Stomach (tissue), 9 donors: ENCODE results near the gene TMEM217. TPM values are rescaled to one million over a fixed set of nuclear protein-coding genes. Genes with fewer than 3 reads are reported as not detected.

Experiments
- DNase-seq, 2 donors: peaks; one replicate each; pipeline versions ENCODE4 v3.0.0 to v3.0.0-alpha.2; 2013 to 2019
- H3K27ac ChIP-seq, 5 donors: fragments of 200-600 bp in 4 of 5; sonication (generic) in 4 of 5; one replicate each; pipeline ENCODE4 v1.5.1; 2013 to 2019; ENCODE audit warnings: mild to moderate bottlenecking in 1 of 5, moderate library complexity in 1 of 5
- H3K27me3 ChIP-seq, 3 donors: fragments of 200-600 bp; sonication (generic); one replicate each; pipeline ENCODE4 v1.5.1; 2017 to 2019; ENCODE audit warnings: mixed run types in 1 of 3
- H3K36me3 ChIP-seq, 4 donors: fragments of 200-600 bp; sonication (generic); 1 replicate in 3 of 4; 2 replicates in 1 of 4; pipeline ENCODE4 v1.5.1; 2016 to 2019
- H3K4me1 ChIP-seq, 4 donors: fragments of 200-600 bp; sonication (generic); one replicate each; pipeline ENCODE4 v1.5.1; 2016 to 2019
- H3K4me3 ChIP-seq, 4 donors: fragments of 200-600 bp; sonication (generic) in 3 of 4; one replicate each; pipeline ENCODE4 v1.5.1; 2016 to 2019; ENCODE audit warnings: mild to moderate bottlenecking in 1 of 4
- H3K9me3 ChIP-seq, 4 donors: fragments of 200-600 bp; sonication (generic); one replicate each; pipeline ENCODE4 v1.5.1; 2016 to 2019
- EP300 ChIP-seq: sonication (generic); formaldehyde crosslinking; IDR thresholded peaks from one replicate; pipeline ENCODE4 v1.6.1; 2017; ENCODE audit warnings: antibody characterized with exemption
- POLR2A ChIP-seq, 4 donors: fragments of 450-650 bp; IDR thresholded peaks; one replicate each; pipeline ENCODE4 v1.6.1; 2016; ENCODE audit warnings: antibody characterized with exemption in 4 of 4, control low read depth in 2 of 4, mild to moderate bottlenecking in 1 of 4, moderate library complexity in 1 of 4
- POLR2AphosphoS5 ChIP-seq, 3 donors: sonication (generic); formaldehyde crosslinking; IDR thresholded peaks; one replicate each; pipeline ENCODE4 v1.6.1; 2016; ENCODE audit warnings: antibody characterized with exemption in 3 of 3
- WGBS, 5 donors: extraction: QIAGEN DNeasy Blood & Tissue Kit in 3 of 5; methylation state at CpG; one replicate each; pipeline versions ENCODE4 v1.1.5 to v1.1.7; 2013 to 2018; 5-methylcytosine and 5-hydroxymethylcytosine counted together
- intact Hi-C: fragments of 100-400 bp; cut with DNase I; formaldehyde crosslinking; loops from one replicate; pipeline ENCODE4 v1.15.1; 2023; ENCODE audit warnings: low total_unique reads
- polyA plus RNA-seq, 3 donors: library from polyadenylated mRNA; stranded (reverse); fragments of 200-250 nt; gene quantifications; one replicate each; pipeline ENCODE4 v1.2.3, GENCODE V29; 2013
- total RNA-seq, 5 donors: library from RNA; depleted of rRNA; stranded (reverse); fragments of >200 nt; gene quantifications; one replicate each; pipeline versions ENCODE4 v1.1.0 to v1.2.3, GENCODE V29; 2014 to 2016
- TF ChIP-seq, protein P1 (sequence below), 7 experiments: fragments of 450-650 bp in 4 of 7; fragments of 200-600 bp in 3 of 7; sonication (generic) in 3 of 7; IDR thresholded peaks; one replicate each; pipeline ENCODE4 v1.5.1; 2016 to 2019; ENCODE audit warnings: antibody characterized with exemption in 7 of 7, control low read depth in 2 of 7, mild to moderate bottlenecking in 1 of 7
- donor health status: healthy with polysubstance abuse.
- donor health status: Bipolar disorder and iron deficiency.
- donor health status: healthy.

TMEM217 gene
- total and polyA plus RNA-seq, 8 donors, result 0.60 to 1.2 (median 0.87) TPM; not detected in 5

DNA sequence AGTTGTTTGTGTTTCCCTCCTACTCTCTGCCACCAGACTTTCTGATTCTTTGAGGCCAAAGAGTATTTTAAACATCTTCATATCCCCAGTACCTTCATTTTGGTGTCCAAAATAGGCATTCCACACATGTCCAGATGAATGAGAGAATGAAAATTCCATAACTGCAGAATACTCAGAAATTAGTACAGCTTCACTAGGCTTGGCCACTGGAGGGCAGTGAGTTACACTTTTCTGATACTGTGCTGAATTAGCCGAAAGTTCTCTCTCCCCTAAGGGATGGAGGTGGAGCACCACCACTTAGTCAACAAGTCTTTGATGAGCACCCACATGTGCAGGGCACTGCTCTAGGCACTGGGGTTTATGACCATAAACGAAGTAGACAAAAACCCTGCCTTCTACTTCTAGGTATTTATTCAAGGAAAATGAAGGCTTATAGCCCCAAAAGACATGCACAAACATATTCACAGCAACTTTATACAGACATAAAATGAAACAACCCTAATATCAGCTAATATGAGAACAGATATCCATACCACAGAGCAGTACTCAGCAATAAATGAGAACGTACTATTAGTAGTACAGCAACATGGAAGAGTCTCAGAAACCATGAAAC lies 46.1 kb upstream of the TMEM217 start:
- Histone ChIP-seq H3K9me3 (no peaks in the 10 kb centered on the region), H3K36me3 (peaks cover 14 to 65% (median 55%) of the 10 kb centered on the region in 4 donors), H3K27me3 (no peaks in the 10 kb centered on the region), H3K4me1 (peaks cover 0 to 12% (median 3%) of the 10 kb centered on the region in 4 donors), H3K4me3 (no peak overlapping the region), H3K27ac (no peak overlapping the region)
- DNase-seq, result peak in 1 of 2 donors; percentile 63
- TF ChIP-seq, protein P1, sequence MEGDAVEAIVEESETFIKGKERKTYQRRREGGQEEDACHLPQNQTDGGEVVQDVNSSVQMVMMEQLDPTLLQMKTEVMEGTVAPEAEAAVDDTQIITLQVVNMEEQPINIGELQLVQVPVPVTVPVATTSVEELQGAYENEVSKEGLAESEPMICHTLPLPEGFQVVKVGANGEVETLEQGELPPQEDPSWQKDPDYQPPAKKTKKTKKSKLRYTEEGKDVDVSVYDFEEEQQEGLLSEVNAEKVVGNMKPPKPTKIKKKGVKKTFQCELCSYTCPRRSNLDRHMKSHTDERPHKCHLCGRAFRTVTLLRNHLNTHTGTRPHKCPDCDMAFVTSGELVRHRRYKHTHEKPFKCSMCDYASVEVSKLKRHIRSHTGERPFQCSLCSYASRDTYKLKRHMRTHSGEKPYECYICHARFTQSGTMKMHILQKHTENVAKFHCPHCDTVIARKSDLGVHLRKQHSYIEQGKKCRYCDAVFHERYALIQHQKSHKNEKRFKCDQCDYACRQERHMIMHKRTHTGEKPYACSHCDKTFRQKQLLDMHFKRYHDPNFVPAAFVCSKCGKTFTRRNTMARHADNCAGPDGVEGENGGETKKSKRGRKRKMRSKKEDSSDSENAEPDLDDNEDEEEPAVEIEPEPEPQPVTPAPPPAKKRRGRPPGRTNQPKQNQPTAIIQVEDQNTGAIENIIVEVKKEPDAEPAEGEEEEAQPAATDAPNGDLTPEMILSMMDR (IDR thresholded peaks at IDR 0.05), result peak in 1 of 7 experiments; percentile 28
- TF ChIP-seq POLR2AphosphoS5 (IDR thresholded peaks at IDR 0.05), result no peak
- 52 to 63% (median 58%) methylated on average over 3 of the region's 3 CpGs for WGBS, 5 donors
- intact Hi-C loops, result no loop called here

DNA sequence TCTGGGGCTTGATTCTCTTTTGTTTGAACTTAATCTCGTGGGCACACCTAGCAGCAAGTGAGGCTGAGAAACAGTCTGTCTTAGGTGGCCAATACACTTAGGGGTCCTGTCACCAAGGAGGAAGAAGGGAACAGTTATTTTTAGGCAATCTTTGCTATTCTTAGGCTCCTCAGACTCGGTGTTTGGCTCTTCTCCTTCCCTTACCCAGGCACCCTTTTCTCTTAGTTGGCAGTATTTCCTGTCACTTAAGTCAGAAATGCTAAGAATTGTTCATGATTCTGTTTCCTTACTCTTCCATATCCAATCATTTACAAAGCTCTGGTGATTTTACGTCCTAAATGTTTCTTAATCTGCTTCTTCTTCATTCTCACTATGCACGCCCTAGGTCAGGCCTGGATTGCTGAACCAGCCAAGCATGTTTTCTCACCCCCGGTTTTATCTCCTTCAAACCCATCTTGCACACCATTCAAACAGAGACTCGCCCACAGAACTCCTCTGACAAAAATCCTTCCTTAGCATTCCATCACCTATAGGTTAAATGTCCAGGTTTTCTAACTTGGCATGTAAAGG lies 45.2 kb upstream of the TMEM217 start:
- peaks cover 14 to 68% (median 60%) of the 10 kb centered on the region in 4 donors for H3K36me3 ChIP-seq
- no peaks in the 10 kb centered on the region for H3K27me3 ChIP-seq
- DNase-seq, result no peak
- no peak overlapping the region for H3K27ac ChIP-seq
- H3K4me1 ChIP-seq, result peaks cover 0 to 4% (median 0%) of the 10 kb centered on the region in 4 donors
- intact Hi-C loops, result no loop called here
- WGBS, 5 donors, result 58 to 71% (median 66%) methylated on average over 6 of the region's 6 CpGs
- no peaks in the 10 kb centered on the region for H3K9me3 ChIP-seq
- no peak overlapping the region for H3K4me3 ChIP-seq
- TF ChIP-seq POLR2A (IDR thresholded peaks at IDR 0.05) (no peak), POLR2AphosphoS5 (IDR thresholded peaks at IDR 0.05) (no peak), EP300 (no peak)
- TF ChIP-seq, protein P1 (IDR thresholded peaks at IDR 0.05), result no peak

DNA sequence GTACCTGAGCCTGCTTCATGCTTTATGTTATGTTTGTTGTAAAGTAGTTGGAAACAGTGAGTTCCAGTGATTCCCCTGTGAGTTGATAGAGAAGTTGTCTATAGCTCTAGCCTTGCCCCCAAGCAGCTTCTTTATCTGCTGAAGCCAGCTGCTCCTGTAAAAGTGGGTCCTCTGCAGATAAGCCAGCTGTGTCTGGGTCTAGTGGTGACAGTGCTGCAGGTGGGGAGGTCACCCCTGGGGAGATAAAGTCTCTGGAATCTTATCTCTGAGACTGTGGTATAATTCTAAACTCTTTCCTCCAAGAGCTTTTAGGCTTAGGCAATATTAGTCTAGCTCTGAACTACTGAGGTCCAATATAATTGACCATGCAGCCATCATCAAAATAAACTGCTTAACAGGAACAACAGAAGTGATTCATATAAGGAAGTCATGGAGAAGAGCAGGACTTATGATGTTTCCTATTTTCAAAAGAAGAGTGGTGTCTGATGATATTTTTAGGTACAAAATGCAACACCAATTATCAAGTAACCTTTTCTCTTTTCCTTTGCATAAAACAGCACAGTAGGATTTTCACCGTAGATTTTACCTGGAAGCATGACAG lies 44.2 kb upstream of the TMEM217 start:
- no peaks in the 10 kb centered on the region for H3K9me3 ChIP-seq
- peaks cover 14 to 78% (median 69%) of the 10 kb centered on the region in 4 donors for H3K36me3 ChIP-seq
- H3K4me3 ChIP-seq, result no peak overlapping the region
- intact Hi-C loops, result no loop called here
- no peak for DNase-seq
- no peaks in the 10 kb centered on the region for H3K4me1 ChIP-seq
- TF ChIP-seq, protein P1 (IDR thresholded peaks at IDR 0.05), result no peak
- TF ChIP-seq EP300 (no peak), POLR2A (IDR thresholded peaks at IDR 0.05) (no peak), POLR2AphosphoS5 (IDR thresholded peaks at IDR 0.05) (no peak)
- H3K27ac ChIP-seq, result no peak overlapping the region
- H3K27me3 ChIP-seq, result no peaks in the 10 kb centered on the region
- 81 to 96% (median 87%) methylated on average over 1 of the region's 1 CpG for WGBS, 5 donors

DNA sequence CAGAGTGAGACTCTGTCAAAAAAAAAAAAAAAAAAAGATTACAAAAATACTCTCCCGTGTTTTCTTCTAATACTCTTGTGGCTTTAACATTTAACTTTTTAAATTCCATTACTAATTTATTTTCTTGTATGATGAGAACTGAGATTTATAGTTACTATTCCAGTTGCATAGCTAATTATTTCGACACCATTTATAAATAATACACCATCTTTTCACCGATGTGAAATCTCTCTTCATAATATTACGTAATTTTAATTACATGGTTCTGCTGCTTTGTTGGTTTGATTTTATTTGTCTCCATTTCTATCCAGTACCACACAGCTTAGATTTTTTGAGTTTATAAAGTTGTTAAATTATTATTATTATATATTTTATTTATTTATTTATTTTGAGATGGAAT lies 42.0 kb upstream of the TMEM217 start:
- Histone ChIP-seq H3K27me3 (no peaks in the 10 kb centered on the region), H3K36me3 (peaks cover 17 to 84% (median 77%) of the 10 kb centered on the region in 4 donors), H3K4me1 (no peaks in the 10 kb centered on the region), H3K27ac (no peak overlapping the region), H3K9me3 (no peaks in the 10 kb centered on the region), H3K4me3 (no peak overlapping the region)
- WGBS, 5 donors, result 74 to 94% (median 85%) methylated on average over 4 of the region's 4 CpGs
- no peak for DNase-seq
- intact Hi-C loops, result no loop called here
- TF ChIP-seq EP300 (no peak), POLR2AphosphoS5 (IDR thresholded peaks at IDR 0.05) (no peak), POLR2A (IDR thresholded peaks at IDR 0.05) (no peak)
- TF ChIP-seq, protein P1 (IDR thresholded peaks at IDR 0.05), result no peak
